Activated CD4-positive, alpha-beta T cell treated with anti-CD3 and anti-CD28 coated beads for 24 hours (primary cell): Measurements from ENCODE around the gene C13orf42.
A peak's percentile ranks its signal among the peaks of the same experiment; 100 is the strongest.
"Not testable (repeated sequence)": the region's sequence is repeated elsewhere in the genome, so short reads cannot be mapped to it uniquely, and the experiment has no call there.

ENCODE experiments used
- DNase-seq, 2 donors: peaks; one replicate each; pipeline ENCODE4 v3.0.0-alpha.2; 2020; ENCODE audit warnings: low read depth in 2 of 2

Gene C13orf42

GRCh38 chr13:51120873-51121272 is 9.8 kb upstream of the C13orf42 start:
- DNase-seq = peak in 1 of 2 donors; percentile 5

GRCh38 chr13:51118809-51119431 is 7.8 kb upstream of the C13orf42 start:
- DNase-seq = no peak

- no peak for DNase-seq
Measured at GRCh38 chr13:51113969-51114368, 2.9 kb upstream of the C13orf42 start.

GRCh38 chr13:51113186-51113881 is 2.3 kb upstream of the C13orf42 start:
- DNase-seq = no peak

- no peak for DNase-seq
Measured at GRCh38 chr13:51112771-51113170, 1.7 kb upstream of the C13orf42 start.

- DNase-seq = no peak
Measured at GRCh38 chr13:51111997-51112396, 923 bp upstream of the C13orf42 start.

GRCh38 chr13:51107996-51108395 is 3.1 kb downstream of the C13orf42 start:
- no peak for DNase-seq

- no peak for DNase-seq
Measured at GRCh38 chr13:51105046-51105445, 6.0 kb downstream of the C13orf42 start.

GRCh38 chr13:51101636-51102235 is 9.3 kb downstream of the C13orf42 start:
- no peak for DNase-seq

GRCh38 chr13:51097353-51098043 is 13.6 kb downstream of the C13orf42 start:
- DNase-seq = no peak

- DNase-seq = no peak
Measured at GRCh38 chr13:51096131-51096530, 14.9 kb downstream of the C13orf42 start.

- DNase-seq = no peak
Measured at GRCh38 chr13:51093574-51093973, 17.5 kb downstream of the C13orf42 start.

- no peak for DNase-seq
Measured at GRCh38 chr13:51091839-51092238, 19.2 kb downstream of the C13orf42 start.

- DNase-seq = no peak
Measured at GRCh38 chr13:51083706-51084105, 27.4 kb downstream of the C13orf42 start.

- not testable (repeated sequence) for DNase-seq
Measured at GRCh38 chr13:51080478-51081065, 30.5 kb downstream of the C13orf42 start.

GRCh38 chr13:51071493-51071892 is 39.6 kb downstream of the C13orf42 start:
- no peak for DNase-seq

GRCh38 chr13:51070005-51070649 is 40.9 kb downstream of the C13orf42 start:
- peak; percentile 68 to 74 for DNase-seq

GRCh38 chr13:51068501-51068900 is 42.6 kb downstream of the C13orf42 start:
- DNase-seq = no peak

- no peak for DNase-seq
Measured at GRCh38 chr13:51067706-51068105, 43.4 kb downstream of the C13orf42 start.

GRCh38 chr13:51067210-51067701 is 43.8 kb downstream of the C13orf42 start:
- no peak for DNase-seq

GRCh38 chr13:51066091-51066831 is 44.8 kb downstream of the C13orf42 start:
- DNase-seq = no peak
